GM12878 (cell line): ENCODE measurements around the gene TRHDE. TPM values are rescaled to one million over a fixed set of nuclear protein-coding genes. Genes with fewer than 3 reads are reported as not detected.

Source experiments
- ATAC-seq: fragments of 200-7000 bp; cut with Tn5 transposase; 3 replicates; pipeline ENCODE4 v1.9.1; 2020; ENCODE audit warnings: mild to moderate bottlenecking, moderate library complexity
- BruUV-seq: library from RNA; stranded (reverse); fragments of 400-500 nt; replicated peaks from 2 replicates; lab custom pipeline; 2021; lab: Mats Ljungman, UMichigan
- CTCF ChIA-PET: fragments of 300-600 bp; sonication (Branson Sonifier 250); formaldehyde crosslinking; extraction: SDS; loops from one replicate; lab custom pipeline; 2021; ENCODE audit warnings: inconsistent platforms; lab: Yijun Ruan, JAX
- POLR2A ChIA-PET: fragments of 350-600 bp; formaldehyde crosslinking; extraction: SDS; loops from one replicate; lab custom pipeline; 2021; ENCODE audit warnings: inconsistent platforms; lab: Charles Lee
- RAD21 ChIA-PET: fragments of 300-600 bp; sonication (Branson Sonifier 250); formaldehyde crosslinking; loops from one replicate; lab custom pipeline; 2023; ENCODE audit warnings: antibody characterized with exemption; ENCODE audit not compliant: unreplicated experiment; lab: Charles Lee
- SMC1A ChIA-PET: fragments of 300-600 bp; sonication (Branson Sonifier 250); formaldehyde crosslinking; loops from one replicate; lab custom pipeline; 2023; ENCODE audit not compliant: unreplicated experiment, uncharacterized antibody; lab: Charles Lee
- DNase-seq: peaks from one replicate; pipeline ENCODE4 v3.0.0-alpha.2; 2011; ENCODE audit warnings: low read depth, low spot score
- FAIRE-seq: peaks from 3 replicates; lab custom pipeline; 2011; peaks lifted over from hg19 to GRCh38; lab: Jason Lieb, UNC
- H2AFZ ChIP-seq: 2 replicates; pipeline ENCODE4 v1.6.0; 2011; ENCODE audit warnings: low read depth, low read length, control low read depth; ENCODE audit not compliant: control insufficient read depth
- H3K27ac ChIP-seq: 2 replicates; pipeline ENCODE4 v1.5.1; 2011; ENCODE audit warnings: control low read depth; ENCODE audit not compliant: control insufficient read depth, insufficient read depth
- H3K27me3 ChIP-seq, 2 experiments: replicated peaks in 1 of 2; 2 replicates each; pipeline versions ENCODE4 v1.6.0 to v1.6.1; 2011; ENCODE audit warnings: low read length in 1 of 2; ENCODE audit not compliant: control insufficient read depth in 2 of 2, insufficient read depth in 2 of 2
- H3K36me3 ChIP-seq, 2 experiments: 2 replicates each; pipeline ENCODE4 v1.5.1; 2011; ENCODE audit warnings: low read length in 1 of 2; ENCODE audit not compliant: control insufficient read depth in 2 of 2, insufficient read depth in 2 of 2
- H3K4me1 ChIP-seq: 2 replicates; pipeline ENCODE4 v1.6.1; 2011; ENCODE audit warnings: mild to moderate bottlenecking, low read length, moderate library complexity, mixed read lengths; ENCODE audit not compliant: control insufficient read depth, insufficient read depth
- H3K4me2 ChIP-seq: 2 replicates; pipeline ENCODE4 v1.6.0; 2011; ENCODE audit warnings: control low read depth; ENCODE audit not compliant: control insufficient read depth, insufficient read depth
- H3K4me3 ChIP-seq: fragments of 200-600 bp; sonication (generic); 2 replicates; pipeline ENCODE4 v1.5.1; 2016
- H3K79me2 ChIP-seq: 2 replicates; pipeline ENCODE4 v1.6.0; 2011; ENCODE audit warnings: low read length; ENCODE audit not compliant: control insufficient read depth, insufficient read depth
- H3K9ac ChIP-seq: 2 replicates; pipeline ENCODE4 v1.8.0; 2011; ENCODE audit warnings: low read length, control low read depth, mixed read lengths; ENCODE audit not compliant: control insufficient read depth, insufficient read depth
- H3K9me3 ChIP-seq: replicated peaks from 3 replicates; pipeline ENCODE4 v1.5.1; 2011; ENCODE audit warnings: mild to moderate bottlenecking, low read length; ENCODE audit not compliant: control insufficient read depth, insufficient read depth
- H4K20me1 ChIP-seq: 2 replicates; pipeline ENCODE4 v1.6.0; 2011; ENCODE audit not compliant: control insufficient read depth, insufficient read depth
- ELK1 ChIP-seq: IDR thresholded peaks from 2 replicates; pipeline ENCODE4 v1.6.1; 2012; ENCODE audit warnings: low read depth, low read length, improper control_type of control experiment
- EZH2 ChIP-seq: IDR thresholded peaks from 2 replicates; pipeline ENCODE4 v1.6.1; 2012; ENCODE audit warnings: low read depth, mild to moderate bottlenecking, control low read depth, inconsistent platforms, low read length, borderline replicate concordance; ENCODE audit not compliant: control insufficient read depth
- GATAD2B ChIP-seq: fragments of 450-650 bp; conservative IDR thresholded peaks from 2 replicates; pipeline ENCODE4 v1.6.1; 2017; ENCODE audit warnings: low read depth, mild to moderate bottlenecking, moderate library complexity
- IKZF1 ChIP-seq: fragments of 450-650 bp; conservative IDR thresholded peaks from 2 replicates; pipeline ENCODE4 v1.6.1; 2017; ENCODE audit warnings: antibody characterized with exemption, mild to moderate bottlenecking
- MEF2A ChIP-seq: IDR thresholded peaks from 2 replicates; pipeline ENCODE4 v1.6.1; 2011; ENCODE audit warnings: low read depth, mild to moderate bottlenecking, low read length, moderate library complexity; ENCODE audit not compliant: insufficient read depth
- NFIC ChIP-seq: IDR thresholded peaks from 2 replicates; pipeline ENCODE4 v1.6.1; 2012; ENCODE audit warnings: low read depth, mild to moderate bottlenecking, inconsistent platforms, low read length, moderate library complexity
- NRF1 ChIP-seq: conservative IDR thresholded peaks from 2 replicates; pipeline ENCODE4 v1.6.1; 2011; ENCODE audit warnings: mild to moderate bottlenecking, low read depth, low read length, improper control_type of control experiment
- PKNOX1 ChIP-seq: fragments of 450-650 bp; IDR thresholded peaks from 2 replicates; pipeline ENCODE4 v1.6.1; 2016; ENCODE audit warnings: mild to moderate bottlenecking
- RB1 ChIP-seq: fragments of 450-650 bp; formaldehyde crosslinking; IDR thresholded peaks from 2 replicates; pipeline ENCODE4 v1.6.1; 2017; ENCODE audit warnings: mild to moderate bottlenecking, borderline replicate concordance
- STAT1 ChIP-seq: fragments of 450-650 bp; conservative IDR thresholded peaks from 2 replicates; pipeline ENCODE4 v1.6.1; 2014; ENCODE audit warnings: antibody characterized with exemption, mild to moderate bottlenecking
- YBX1 ChIP-seq: fragments of 450-650 bp; IDR thresholded peaks from 2 replicates; pipeline ENCODE4 v1.6.1; 2016; ENCODE audit warnings: antibody characterized with exemption
- ZSCAN29 ChIP-seq: fragments of 450-650 bp; IDR thresholded peaks from 2 replicates; pipeline ENCODE4 v1.6.1; 2017; ENCODE audit warnings: mild to moderate bottlenecking, moderate library complexity
- WGBS: methylation state at CpG from one replicate; pipeline ENCODE4 v1.1.6; 2016; ENCODE audit warnings: low lambda C conversion rate; ENCODE audit not compliant: insufficient replicate concordance, insufficient coverage; ENCODE audit errors: missing lambda C conversion rate; 5-methylcytosine and 5-hydroxymethylcytosine counted together
- in situ Hi-C: fragments of 300-500 bp; cut with MboI; formaldehyde crosslinking; loops from 9 replicates; pipeline ENCODE4 v1.14.3; 2018; ENCODE audit warnings: mixed read lengths
- intact Hi-C: fragments of 100-400 bp; cut with micrococcal nuclease; formaldehyde crosslinking; loops from one replicate; pipeline ENCODE4 v1.14.2; 2022; ENCODE audit not compliant: unreplicated experiment
- polyA plus RNA-seq, 11 experiments: library from polyadenylated mRNA; depleted of rRNA in 4 of 11; unstranded in 6 of 11; stranded (reverse) in 5 of 11; fragments of >200 nt; fragmentation: Nextera tagmentation in 4 of 11; fragmentation: Illumina TruSeq in 1 of 11; extraction: Ambion mirVana in 4 of 11; extraction: Trizol in 1 of 11; gene quantifications; 1 replicate in 1 of 11; 2 replicates in 10 of 11; pipeline versions ENCODE4 v1.2.1 to v1.2.3, GENCODE V29; 2011 to 2016; ENCODE audit warnings: inconsistent platforms in 2 of 11, missing spikeins in 2 of 11, low read depth in 1 of 11
- total RNA-seq, 4 experiments: library from RNA; depleted of rRNA in 3 of 4; stranded (reverse); fragments of >200 nt in 3 of 4; fragmentation: Illumina TruSeq in 1 of 4; extraction: Trizol in 1 of 4; gene quantifications; 2 replicates each; pipeline versions ENCODE4 v1.2.1 to v1.2.3, GENCODE V29; 2013 to 2021

Gene TRHDE
- total and polyA plus RNA-seq, 10 of the 15 experiments (the other 5 are each of a cell fraction or from before 2014, with no cell fraction given), result not detected

DNA sequence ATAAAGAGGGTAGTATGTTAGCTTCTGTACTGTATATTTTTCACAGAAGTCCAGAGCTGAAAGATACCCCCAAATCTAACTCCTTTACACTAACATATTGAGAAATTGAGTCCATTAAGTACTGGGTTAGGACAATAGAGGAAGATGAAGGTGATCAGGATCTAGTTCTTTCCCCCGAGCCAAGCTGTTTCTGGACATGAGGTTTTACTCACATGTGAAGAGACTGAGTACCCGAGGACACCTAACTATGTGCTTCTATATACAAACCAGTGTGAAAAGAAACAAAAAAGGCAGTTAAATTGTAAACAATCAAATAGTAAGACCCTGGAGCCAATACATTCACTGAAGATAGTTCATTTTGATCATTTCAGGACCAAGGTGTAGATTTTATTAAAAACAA lies 3.8 kb upstream of the TRHDE start:
- TF ChIP-seq NFIC (no peak), NRF1 (no peak), EZH2 (no peak), RB1 (no peak), ELK1 (no peak), PKNOX1 (no peak), STAT1 (no peak), IKZF1 (no peak), YBX1 (no peak), GATAD2B (no peak), ZSCAN29 (no peak), MEF2A (no peak)
- no peak overlapping the region for H3K4me2 ChIP-seq
- no peaks in the 10 kb centered on the region for H3K4me1 ChIP-seq
- no peaks in the 10 kb centered on the region for H3K36me3 ChIP-seq
- no peaks in the 10 kb centered on the region for H3K9me3 ChIP-seq
- no peaks in the 10 kb centered on the region for H3K79me2 ChIP-seq
- H4K20me1 ChIP-seq, result no peaks in the 10 kb centered on the region
- RAD21 ChIA-PET, result no interaction called here
- no peak overlapping the region for H3K27ac ChIP-seq
- H2AFZ ChIP-seq, result no peak overlapping the region
- CTCF ChIA-PET, result interaction anchor here (0.6 kb wide), 1 partner anchor 251 kb away, joined by 3 read pairs; no protein-coding TSS in a partner anchor
- intact Hi-C loops, result no loop called here
- H3K27me3 ChIP-seq, result peaks cover 6 to 9% of the 10 kb centered on the region in 2 experiments
- no peak overlapping the region for H3K9ac ChIP-seq
- FAIRE-seq (no peak), DNase-seq (no peak), ATAC-seq (no peak)
- no TSS peak for BruUV-seq
- POLR2A ChIA-PET, result no interaction called here
- in situ Hi-C loops, result no loop called here
- no peak overlapping the region for H3K4me3 ChIP-seq
- WGBS, result 25% methylated on average over 2 of the region's 2 CpGs
- SMC1A ChIA-PET, result interaction anchor here (1.1 kb wide), 1 partner anchor 15 kb away, joined by 3 read pairs; no protein-coding TSS in a partner anchor
